Activated naive CD4-positive, alpha-beta T cell treated with anti-CD3 and anti-CD28 coated beads for 36 hours (primary cell): ENCODE results near the gene VMP1. TPM values are rescaled to one million over a fixed set of nuclear protein-coding genes. Genes with fewer than 3 reads are reported as not detected.
"Not testable (repeated sequence)": the region's sequence is repeated elsewhere in the genome, so short reads cannot be mapped to it uniquely, and the experiment has no call there.

Experiments used
- CTCF ChIA-PET: fragments of 350-600 bp; sonication (Branson Sonifier 250); formaldehyde crosslinking; loops from one replicate; lab custom pipeline; 2021; ENCODE audit warnings: antibody characterized with exemption; lab: Charles Lee
- DNase-seq: peaks from one replicate; pipeline ENCODE4 v3.0.0-alpha.2; 2020
- H3K27ac Mint-ChIP-seq: one replicate; pipeline ENCODE4 v1.8.0; 2021; ENCODE audit warnings: mild to moderate bottlenecking, mixed read lengths
- H3K27me3 Mint-ChIP-seq: one replicate; pipeline ENCODE4 v1.8.0; 2021; ENCODE audit warnings: low read depth, mixed read lengths
- H3K36me3 Mint-ChIP-seq: one replicate; pipeline ENCODE4 v1.8.0; 2021; ENCODE audit warnings: low read depth, mixed read lengths
- H3K4me1 Mint-ChIP-seq: one replicate; pipeline ENCODE4 v1.8.0; 2021; ENCODE audit warnings: low read depth, mixed read lengths
- H3K4me3 Mint-ChIP-seq: one replicate; pipeline ENCODE4 v1.8.0; 2021; ENCODE audit warnings: mild to moderate bottlenecking, moderate library complexity, mixed read lengths
- H3K9me3 Mint-ChIP-seq: one replicate; pipeline ENCODE4 v1.8.0; 2021; ENCODE audit warnings: mixed read lengths
- intact Hi-C: fragments of 100-400 bp; cut with micrococcal nuclease; formaldehyde crosslinking; loops from one replicate; pipeline ENCODE4 v1.15.1; 2023
- total RNA-seq, 2 experiments: library from RNA; stranded (reverse); gene quantifications; one replicate each; pipeline ENCODE4 v1.2.3, GENCODE V29; 2021

Gene VMP1
- total RNA-seq, 2 experiments from 2014 or later, result 423 to 438 TPM

- intact Hi-C loops, result loop anchor here (1.0 kb wide), 3 partner anchors 39 to 71 kb away; no protein-coding TSS in a partner anchor
- Mint-ChIP-seq H3K36me3 (peaks cover 41% of the 10 kb centered on the region), H3K9me3 (no peaks in the 10 kb centered on the region), H3K4me1 (peaks cover 67% of the 10 kb centered on the region), H3K27ac (peak overlapping the region; percentile 99), H3K4me3 (peak overlapping the region; percentile 77), H3K27me3 (no peaks in the 10 kb centered on the region)
- CTCF ChIA-PET, result interaction anchor here (0.7 to 2.1 kb wide), 6 partner anchors 11 to 79 kb away, joined by 3 to 9 read pairs (median 4); no protein-coding TSS in a partner anchor
- DNase-seq, result peak; percentile 75
These were observed 118.3 kb downstream of the VMP1 start for GRCh38 chr17:59825533-59826322.

GRCh38 chr17:59826706-59827453 is 119.4 kb downstream of the VMP1 start:
- intact Hi-C loops, result no loop called here
- CTCF ChIA-PET, result interaction anchor here (0.6 to 2.1 kb wide), 6 partner anchors 10 to 118 kb away, joined by 3 to 11 read pairs (median 8); no protein-coding TSS in a partner anchor
- no peak for DNase-seq
- Mint-ChIP-seq H3K4me3 (peak overlapping the region; percentile 77), H3K27ac (peak overlapping the region; percentile 99), H3K9me3 (no peaks in the 10 kb centered on the region), H3K36me3 (peaks cover 46% of the 10 kb centered on the region), H3K4me1 (peaks cover 75% of the 10 kb centered on the region), H3K27me3 (no peaks in the 10 kb centered on the region)

- intact Hi-C loops, result no loop called here
- Mint-ChIP-seq H3K4me3 (peak overlapping the region; percentile 77), H3K27me3 (no peaks in the 10 kb centered on the region), H3K4me1 (peaks cover 78% of the 10 kb centered on the region), H3K27ac (peak overlapping the region; percentile 99), H3K36me3 (peaks cover 40% of the 10 kb centered on the region), H3K9me3 (no peaks in the 10 kb centered on the region)
- CTCF ChIA-PET, result interaction anchor here (0.6 to 2.1 kb wide), 8 partner anchors 10 to 79 kb away, joined by 3 to 24 read pairs (median 5); no protein-coding TSS in a partner anchor
- DNase-seq, result no peak
These were observed 120.4 kb downstream of the VMP1 start for GRCh38 chr17:59827721-59828477.

- intact Hi-C loops, result no loop called here
- peaks cover 42% of the 10 kb centered on the region for H3K36me3 Mint-ChIP-seq
- H3K27ac Mint-ChIP-seq, result peak overlapping the region; percentile 99
- peak overlapping the region; percentile 77 for H3K4me3 Mint-ChIP-seq
- H3K4me1 Mint-ChIP-seq, result peaks cover 81% of the 10 kb centered on the region
- no peaks in the 10 kb centered on the region for H3K27me3 Mint-ChIP-seq
- CTCF ChIA-PET, result interaction anchor here (0.6 to 2.1 kb wide), 6 partner anchors 9 to 80 kb away, joined by 3 to 24 read pairs (median 5); no protein-coding TSS in a partner anchor
- H3K9me3 Mint-ChIP-seq, result no peaks in the 10 kb centered on the region
- no peak for DNase-seq
These were observed 121.0 kb downstream of the VMP1 start for GRCh38 chr17:59828478-59828760.

- H3K27me3 Mint-ChIP-seq, DNase-seq, H3K9me3 Mint-ChIP-seq: not testable (repeated sequence)
- intact Hi-C loops, result loop anchor here (1.0 kb wide), 4 partner anchors 16 to 75 kb away; no protein-coding TSS in a partner anchor
- peaks cover 82% of the 10 kb centered on the region for H3K4me1 Mint-ChIP-seq
- peak overlapping the region; percentile 77 for H3K4me3 Mint-ChIP-seq
- H3K27ac Mint-ChIP-seq, result peak overlapping the region; percentile 99
- H3K36me3 Mint-ChIP-seq, result peaks cover 42% of the 10 kb centered on the region
- CTCF ChIA-PET, result interaction anchor here (0.6 to 2.1 kb wide), 6 partner anchors 9 to 80 kb away, joined by 3 to 24 read pairs (median 5); no protein-coding TSS in a partner anchor
These were observed 121.4 kb downstream of the VMP1 start for GRCh38 chr17:59828819-59829216.

- Mint-ChIP-seq H3K27me3 (no peaks in the 10 kb centered on the region), H3K36me3 (peaks cover 42% of the 10 kb centered on the region)
- DNase-seq, result peak; percentile 79
These were observed 122.0 kb downstream of the VMP1 start for GRCh38 chr17:59829217-59830006.

GRCh38 chr17:59830007-59830630 is 122.7 kb downstream of the VMP1 start:
- Mint-ChIP-seq H3K4me3 (peak overlapping the region; percentile 77), H3K27me3 (no peaks in the 10 kb centered on the region), H3K9me3 (no peaks in the 10 kb centered on the region), H3K36me3 (peaks cover 42% of the 10 kb centered on the region), H3K4me1 (peaks cover 84% of the 10 kb centered on the region), H3K27ac (peak overlapping the region; percentile 99)
- intact Hi-C loops, result no loop called here
- DNase-seq, result peak; percentile 42
- CTCF ChIA-PET, result interaction anchor here (1.2 to 3.5 kb wide), 4 partner anchors 30 to 77 kb away, joined by 3 to 20 read pairs (median 4); no protein-coding TSS in a partner anchor

More at GRCh38 chr17:59829217-59830006, 122.0 kb downstream of the VMP1 start:
- CTCF ChIA-PET, result interaction anchor here (1.2 to 2.1 kb wide), 3 partner anchors 44 to 75 kb away, joined by 3 to 24 read pairs (median 3); no protein-coding TSS in a partner anchor
- Mint-ChIP-seq H3K4me1 (peaks cover 85% of the 10 kb centered on the region), H3K4me3 (peak overlapping the region; percentile 77), H3K9me3 (no peaks in the 10 kb centered on the region), H3K27ac (peak overlapping the region; percentile 99)
- intact Hi-C loops, result loop anchor here (1.0 kb wide), 4 partner anchors 16 to 75 kb away; no protein-coding TSS in a partner anchor

- CTCF ChIA-PET, result interaction anchor here (0.7 to 3.5 kb wide), 3 partner anchors 29 to 77 kb away, joined by 3 to 20 read pairs (median 4); no protein-coding TSS in a partner anchor
- H3K4me1 Mint-ChIP-seq, result peaks cover 82% of the 10 kb centered on the region
- H3K27me3 Mint-ChIP-seq, result no peaks in the 10 kb centered on the region
- peak overlapping the region; percentile 77 for H3K4me3 Mint-ChIP-seq
- H3K27ac Mint-ChIP-seq, result peak overlapping the region; percentile 99
- H3K9me3 Mint-ChIP-seq, result no peaks in the 10 kb centered on the region
- peak; percentile 42 for DNase-seq
- intact Hi-C loops, result no loop called here
- H3K36me3 Mint-ChIP-seq, result peaks cover 38% of the 10 kb centered on the region
These were observed 123.5 kb downstream of the VMP1 start for GRCh38 chr17:59830846-59831486.

GRCh38 chr17:59832883-59833379 is 125.5 kb downstream of the VMP1 start:
- CTCF ChIA-PET, result interaction anchor here (0.9 to 3.5 kb wide), 3 partner anchors 45 to 82 kb away, joined by 3 to 20 read pairs (median 3); no protein-coding TSS in a partner anchor
- DNase-seq, result no peak
- Mint-ChIP-seq H3K27me3 (peaks cover 2% of the 10 kb centered on the region), H3K4me1 (peaks cover 77% of the 10 kb centered on the region), H3K36me3 (peaks cover 29% of the 10 kb centered on the region), H3K27ac (peak overlapping the region; percentile 93), H3K9me3 (no peaks in the 10 kb centered on the region), H3K4me3 (peak overlapping the region; percentile 38)
- intact Hi-C loops, result no loop called here
